Measurements from ENCODE around the gene BPIFB6. TPM values are rescaled to one million over a fixed set of nuclear protein-coding genes. Genes with fewer than 3 reads are reported as not detected.

The BPIFB6 gene
- total and polyA plus RNA-seq, 2 of the 4 experiments (the other 2 are of a cell fraction): not detected

GRCh38 chr20:33034115-33034514 is 2.7 kb downstream of the BPIFB6 start:
- WGBS, 2 experiments (ENCODE audit: extremely low coverage in 2 of 2, insufficient read length in 1 of 2): no CpG with 5 or more reads among the region's 5 CpGs
- BruUV-seq (replicated peaks): no TSS peak
- Histone ChIP-seq H2BK20ac (ENCODE audit: low read depth, low read length) (no peak overlapping the region), H3K9me3 (ENCODE audit: control insufficient read depth, insufficient read depth, low read length) (no peaks in the 10 kb centered on the region), H3K4me1 (ENCODE audit: control insufficient read depth, insufficient read depth, low read length) (no peaks in the 10 kb centered on the region), H3K27ac (ENCODE audit: insufficient read depth, low read length) (no peak overlapping the region), H3K18ac (ENCODE audit: low read depth, low read length) (no peak overlapping the region), H2AFZ (replicated peaks; ENCODE audit: low read length, poor library complexity) (no peak overlapping the region), H4K20me1 (ENCODE audit: insufficient read depth, low read length) (no peaks in the 10 kb centered on the region), H2BK15ac (ENCODE audit: low read depth, low read length) (no peak overlapping the region), H2AK9ac (replicated peaks; ENCODE audit: low read depth, low read length, poor library complexity) (no peak overlapping the region), H3K4me3 (ENCODE audit: insufficient read depth, low read depth, low read length) (no peak overlapping the region), H3K9me1 (ENCODE audit: insufficient read depth, low read length) (no peaks in the 10 kb centered on the region), H2BK120ac (ENCODE audit: low read depth, low read length) (no peak overlapping the region), H3K36me3 (ENCODE audit: control insufficient read depth, insufficient read depth, low read length) (no peaks in the 10 kb centered on the region), H3K14ac (replicated peaks; ENCODE audit: low read depth, low read length) (no peak overlapping the region), H3K56ac (ENCODE audit: extremely low read depth, insufficient read depth, low read length) (no peak overlapping the region), H3K23ac (ENCODE audit: low read depth, low read length) (no peak overlapping the region), H4K91ac (ENCODE audit: insufficient read depth, low read depth, low read length) (no peak overlapping the region), H3K9ac (ENCODE audit: low read depth, low read length) (no peak overlapping the region), H4K5ac (ENCODE audit: low read depth, low read length) (no peak overlapping the region), H3K4me2 (ENCODE audit: low read depth, low read length) (no peak overlapping the region), H3K79me1 (ENCODE audit: low read depth in 1 of 2, low read length in 2 of 2) (no peaks in the 10 kb centered on the region), H3K4ac (ENCODE audit: low read depth, low read length) (no peak overlapping the region), H4K8ac (ENCODE audit: low read depth in 2 of 2, low read length in 2 of 2) (no peak overlapping the region), H2AK5ac (ENCODE audit: low read depth, low read length) (no peak overlapping the region), H2BK5ac (ENCODE audit: low read depth, low read length, poor library complexity, severe bottlenecking) (no peak overlapping the region), H3K27me3 (ENCODE audit: control insufficient read depth, insufficient read depth, low read length) (no peaks in the 10 kb centered on the region; the same call in 1 of the 2 replicates)
- DNase-seq: no peak
- POLR2A ChIA-PET (ENCODE audit: unreplicated experiment): no interaction called here
- TF ChIP-seq RCOR1 (IDR thresholded peaks at IDR 0.05; ENCODE audit: insufficient replicate concordance, low read length) (no peak), FOS (IDR thresholded peaks at IDR 0.05; ENCODE audit: low read depth, low read length) (no peak), MAZ (IDR thresholded peaks at IDR 0.05; ENCODE audit: borderline replicate concordance, low read depth, low read length) (no peak), CHD1 (IDR thresholded peaks at IDR 0.05; ENCODE audit: low read depth, low read length) (no peak), POLR2A (IDR thresholded peaks at IDR 0.05; ENCODE audit: low read depth, low read length) (no peak), BHLHE40 (IDR thresholded peaks at IDR 0.05; ENCODE audit: low read depth, low read length) (no peak), CTCF (conservative IDR thresholded peaks at IDR 0.05; ENCODE audit: low read depth, low read length) (no peak), SMC3 (IDR thresholded peaks at IDR 0.05; ENCODE audit: low read depth, low read length) (no peak)
- TF ChIP-seq, protein P1, sequence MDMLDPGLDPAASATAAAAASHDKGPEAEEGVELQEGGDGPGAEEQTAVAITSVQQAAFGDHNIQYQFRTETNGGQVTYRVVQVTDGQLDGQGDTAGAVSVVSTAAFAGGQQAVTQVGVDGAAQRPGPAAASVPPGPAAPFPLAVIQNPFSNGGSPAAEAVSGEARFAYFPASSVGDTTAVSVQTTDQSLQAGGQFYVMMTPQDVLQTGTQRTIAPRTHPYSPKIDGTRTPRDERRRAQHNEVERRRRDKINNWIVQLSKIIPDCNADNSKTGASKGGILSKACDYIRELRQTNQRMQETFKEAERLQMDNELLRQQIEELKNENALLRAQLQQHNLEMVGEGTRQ (IDR thresholded peaks at IDR 0.05; ENCODE audit: low read depth, low read length): no peak
- no peak for ATAC-seq (ENCODE audit: low read depth)
- dilution Hi-C loops (cut with HindIII; ENCODE audit: low sequenced_read_pairs, unreplicated experiment) (no loop called here), in situ Hi-C loops (cut with MboI; ENCODE audit: low sequenced_read_pairs) (no loop called here), intact Hi-C loops (cut with micrococcal nuclease) (no loop called here)
- CTCF ChIA-PET: no interaction called here

Measured in IMR-90 (cell line).